Measurements from ENCODE around the gene PLEKHB1. TPM values are rescaled to one million over a fixed set of nuclear protein-coding genes. Genes with fewer than 3 reads are reported as not detected.
A peak's percentile ranks its signal among the peaks of the same experiment; 100 is the strongest.
"Not testable (repeated sequence)": the region's sequence is repeated elsewhere in the genome, so short reads cannot be mapped to it uniquely, and the experiment has no call there.

PLEKHB1 gene
- total RNA-seq, 4 donors from 2014 or later: 0.22 to 5.6 (median 2.2) TPM

DNA sequence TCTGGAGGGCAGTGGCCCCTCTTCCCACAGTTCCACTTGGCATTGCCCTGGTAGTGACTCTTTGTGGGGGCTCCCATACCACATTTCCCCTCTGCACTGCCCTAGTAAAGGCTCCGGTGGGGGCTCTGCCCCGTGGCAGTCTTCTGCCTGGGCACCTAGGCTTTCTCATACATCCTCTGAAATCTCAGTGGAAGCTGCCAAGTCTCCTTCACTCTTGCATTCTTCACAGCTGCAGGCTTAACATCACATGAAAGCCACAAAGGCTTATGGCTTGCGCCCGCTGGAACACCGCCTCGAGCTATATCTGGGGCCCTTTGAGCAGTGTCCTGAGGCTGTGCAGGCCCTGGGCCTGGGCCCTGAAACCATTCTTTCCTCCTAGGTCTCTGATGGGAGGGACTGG is 25.3 kb downstream of the PLEKHB1 start:
- H3K4me1 ChIP-seq: no peaks in the 10 kb centered on the region
- TF ChIP-seq, protein P1, sequence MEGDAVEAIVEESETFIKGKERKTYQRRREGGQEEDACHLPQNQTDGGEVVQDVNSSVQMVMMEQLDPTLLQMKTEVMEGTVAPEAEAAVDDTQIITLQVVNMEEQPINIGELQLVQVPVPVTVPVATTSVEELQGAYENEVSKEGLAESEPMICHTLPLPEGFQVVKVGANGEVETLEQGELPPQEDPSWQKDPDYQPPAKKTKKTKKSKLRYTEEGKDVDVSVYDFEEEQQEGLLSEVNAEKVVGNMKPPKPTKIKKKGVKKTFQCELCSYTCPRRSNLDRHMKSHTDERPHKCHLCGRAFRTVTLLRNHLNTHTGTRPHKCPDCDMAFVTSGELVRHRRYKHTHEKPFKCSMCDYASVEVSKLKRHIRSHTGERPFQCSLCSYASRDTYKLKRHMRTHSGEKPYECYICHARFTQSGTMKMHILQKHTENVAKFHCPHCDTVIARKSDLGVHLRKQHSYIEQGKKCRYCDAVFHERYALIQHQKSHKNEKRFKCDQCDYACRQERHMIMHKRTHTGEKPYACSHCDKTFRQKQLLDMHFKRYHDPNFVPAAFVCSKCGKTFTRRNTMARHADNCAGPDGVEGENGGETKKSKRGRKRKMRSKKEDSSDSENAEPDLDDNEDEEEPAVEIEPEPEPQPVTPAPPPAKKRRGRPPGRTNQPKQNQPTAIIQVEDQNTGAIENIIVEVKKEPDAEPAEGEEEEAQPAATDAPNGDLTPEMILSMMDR (IDR thresholded peaks at IDR 0.05): no peak
- no peak for TF ChIP-seq POLR2A (IDR thresholded peaks at IDR 0.05)
- no peaks in the 10 kb centered on the region for H3K27me3 ChIP-seq
- WGBS, 2 donors: 73 to 74% methylated on average over 4 to 6 of the region's 6 CpGs
- no peak overlapping the region for H3K27ac ChIP-seq
- no peak overlapping the region for H3K4me3 ChIP-seq
- H3K36me3 ChIP-seq: peaks cover 0 to 23% (median 0%) of the 10 kb centered on the region in 3 donors
- intact Hi-C loops (cut with DNase I): no loop called here
- no peaks in the 10 kb centered on the region for H3K9me3 ChIP-seq
- no peak for DNase-seq

DNA sequence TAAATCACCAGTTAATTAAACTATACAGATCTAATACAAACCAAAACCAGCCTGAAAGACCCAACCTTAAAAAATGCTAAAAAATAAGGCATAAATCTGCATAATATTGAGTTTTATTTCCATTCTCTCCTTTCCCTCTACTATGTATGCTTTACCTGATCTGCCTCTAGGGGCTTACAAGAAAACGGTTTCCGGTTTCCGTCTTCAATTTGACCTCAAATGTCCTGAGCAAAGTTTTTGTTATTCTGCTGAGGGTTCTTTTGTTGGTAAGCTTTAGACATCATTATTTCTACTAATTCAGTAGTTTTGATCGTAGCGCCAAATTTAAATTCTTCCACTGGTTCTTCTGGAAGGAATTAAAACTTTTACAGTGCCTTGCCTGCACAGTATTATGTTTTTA is 30.2 kb downstream of the PLEKHB1 start:
- intact Hi-C loops (cut with DNase I); H3K4me3 ChIP-seq; H3K27me3 ChIP-seq; H3K9me3 ChIP-seq; H3K27ac ChIP-seq; H3K4me1 ChIP-seq; DNase-seq: not testable (repeated sequence)
- 88 to 94% methylated on average over 5 of the region's 5 CpGs for whole genome bisulfite sequencing, 2 donors
- peaks cover 0 to 66% (median 3%) of the 10 kb centered on the region in 3 donors for H3K36me3 ChIP-seq

- Histone ChIP-seq H3K27me3 (no peaks in the 10 kb centered on the region), H3K4me3 (no peak overlapping the region), H3K4me1 (no peaks in the 10 kb centered on the region), H3K27ac (no peak overlapping the region), H3K36me3 (peaks cover 0 to 85% (median 3%) of the 10 kb centered on the region in 3 donors), H3K9me3 (no peaks in the 10 kb centered on the region)
- TF ChIP-seq, protein P1 (IDR thresholded peaks at IDR 0.05): no peak
- TF ChIP-seq POLR2A (IDR thresholded peaks at IDR 0.05): no peak
- intact Hi-C loops (cut with DNase I): no loop called here
- DNase-seq: no peak
- WGBS, 2 donors: 72 to 73% methylated on average over 2 of the region's 2 CpGs
These were observed 34.3 kb downstream of the PLEKHB1 start for GRCh38 chr11:73680687-73681086.

GRCh38 chr11:73693899-73694525 is 47.6 kb downstream of the PLEKHB1 start:
- H3K36me3 ChIP-seq: peaks cover 0 to 77% (median 0%) of the 10 kb centered on the region in 3 donors
- H3K4me1 ChIP-seq: no peaks in the 10 kb centered on the region
- H3K27me3 ChIP-seq: no peaks in the 10 kb centered on the region
- WGBS, 2 donors: 83 to 86% methylated on average over 4 of the region's 4 CpGs
- no peak overlapping the region for H3K4me3 ChIP-seq
- H3K9me3 ChIP-seq: no peaks in the 10 kb centered on the region
- intact Hi-C loops (cut with DNase I): no loop called here
- TF ChIP-seq POLR2A (IDR thresholded peaks at IDR 0.05): no peak
- TF ChIP-seq, protein P1 (IDR thresholded peaks at IDR 0.05): no peak
- no peak overlapping the region for H3K27ac ChIP-seq
- DNase-seq: no peak

DNA sequence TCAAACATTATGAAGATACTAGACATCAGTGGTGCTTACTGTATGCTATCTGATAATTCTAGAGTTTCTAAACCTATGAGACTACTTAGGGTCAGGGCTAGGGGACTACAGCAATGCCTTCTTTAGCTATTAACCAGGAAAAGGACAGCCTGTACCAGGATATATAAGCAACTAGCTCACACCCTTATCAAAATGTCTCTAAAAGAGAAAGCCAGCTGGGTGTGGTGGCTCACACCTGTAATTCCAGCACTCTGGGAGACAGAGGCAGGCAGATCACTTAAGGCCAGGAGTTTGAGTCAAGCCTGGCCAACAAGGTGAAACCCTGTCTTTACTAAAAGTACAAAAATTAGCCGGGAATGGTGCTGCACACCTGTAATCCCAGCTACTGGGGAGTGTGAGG is 58.7 kb downstream of the PLEKHB1 start:
- no peak for TF ChIP-seq POLR2A (IDR thresholded peaks at IDR 0.05)
- TF ChIP-seq, protein P1 (IDR thresholded peaks at IDR 0.05): no peak
- no peak for DNase-seq
- intact Hi-C loops (cut with DNase I): no loop called here
- Histone ChIP-seq H3K9me3 (no peaks in the 10 kb centered on the region), H3K27me3 (no peaks in the 10 kb centered on the region), H3K27ac (peak overlapping the region in 1 of 4 donors; percentile 44), H3K4me1 (no peaks in the 10 kb centered on the region), H3K4me3 (no peak overlapping the region), H3K36me3 (peaks cover 6 to 88% (median 9%) of the 10 kb centered on the region in 3 donors)
- 80 to 88% methylated on average over 1 of the region's 1 CpG for WGBS, 2 donors
